HFFc6 (cell line): Measurements from ENCODE around the gene TAAR6. TPM values are rescaled to one million over a fixed set of nuclear protein-coding genes. Genes with fewer than 3 reads are reported as not detected.

ENCODE experiments used
- DNase-seq: peaks from one replicate; pipeline ENCODE4 v3.0.0-alpha.2; 2018
- H3K27ac Mint-ChIP-seq: 2 replicates; pipeline ENCODE4 v1.8.0; 2020; ENCODE audit warnings: mild to moderate bottlenecking, mixed read lengths
- H3K27me3 Mint-ChIP-seq: 2 replicates; pipeline ENCODE4 v1.8.0; 2021; ENCODE audit warnings: mild to moderate bottlenecking, moderate library complexity, mixed read lengths; ENCODE audit not compliant: insufficient read depth
- H3K36me3 Mint-ChIP-seq: 2 replicates; pipeline ENCODE4 v1.8.0; 2021; ENCODE audit warnings: low read depth, mixed read lengths
- H3K4me1 Mint-ChIP-seq: 2 replicates; pipeline ENCODE4 v1.8.0; 2020; ENCODE audit warnings: low read depth, mixed read lengths
- H3K4me3 Mint-ChIP-seq: 2 replicates; pipeline ENCODE4 v1.8.0; 2020; ENCODE audit warnings: mild to moderate bottlenecking, moderate library complexity, mixed read lengths
- H3K9me3 Mint-ChIP-seq: 2 replicates; pipeline ENCODE4 v1.8.0; 2020; ENCODE audit warnings: mild to moderate bottlenecking, mixed read lengths
- CTCF ChIP-seq: fragments of 200-600 bp; sonication (generic); IDR thresholded peaks from 2 replicates; pipeline ENCODE4 v1.5.0; 2021; ENCODE audit warnings: antibody characterized with exemption, mild to moderate bottlenecking
- total RNA-seq, 6 experiments: library from RNA; stranded (reverse); fragmentation: NEBNext Ultra II Directional; extraction: Animal tissue kit (Norgen Biotek cat#: 25700); gene quantifications; 2 replicates in 1 of 6; 3 replicates in 5 of 6; pipeline ENCODE4 v1.2.3, GENCODE V29; 2021

The TAAR6 gene
- total RNA-seq, 6 experiments from 2014 or later, result not detected

DNA sequence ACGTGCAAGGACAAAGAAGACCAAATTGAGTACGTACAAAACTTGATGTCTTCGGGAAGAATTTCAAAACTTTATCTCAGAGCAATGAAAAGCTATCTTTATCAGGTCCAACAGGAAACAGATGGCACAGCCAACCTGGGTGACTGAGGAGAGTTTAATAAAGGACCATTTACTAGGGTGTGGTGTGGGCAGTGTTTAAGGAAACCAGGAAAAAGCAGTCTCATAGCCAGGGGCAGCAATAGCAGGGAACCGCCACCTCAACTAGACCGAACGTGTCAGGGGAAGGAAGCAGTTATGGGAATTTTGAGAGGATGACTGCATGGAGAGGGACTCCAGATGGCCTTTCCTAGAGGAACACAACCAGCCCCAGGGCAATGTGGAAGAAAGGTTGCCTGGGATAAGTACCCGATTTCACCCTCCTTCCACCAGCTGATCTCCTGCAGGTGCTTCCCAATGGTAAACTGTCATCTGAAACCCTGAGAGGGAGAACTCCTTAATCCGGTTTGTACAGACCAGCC, 34.6 kb downstream of the TAAR6 start:
- DNase-seq, result no peak
- H3K36me3 Mint-ChIP-seq, result no peaks in the 10 kb centered on the region
- H3K4me3 Mint-ChIP-seq, result no peak overlapping the region
- no peaks in the 10 kb centered on the region for H3K9me3 Mint-ChIP-seq
- no peaks in the 10 kb centered on the region for H3K4me1 Mint-ChIP-seq
- H3K27me3 Mint-ChIP-seq, result peaks cover 12% of the 10 kb centered on the region; the same call in 1 of the 2 replicates
- TF ChIP-seq CTCF, result no peak
- H3K27ac Mint-ChIP-seq, result no peak overlapping the region

- H3K27ac Mint-ChIP-seq, result no peak overlapping the region
- no peaks in the 10 kb centered on the region for H3K4me1 Mint-ChIP-seq
- DNase-seq, result no peak
- no peaks in the 10 kb centered on the region for H3K9me3 Mint-ChIP-seq
- H3K4me3 Mint-ChIP-seq, result no peak overlapping the region
- peaks cover 14% of the 10 kb centered on the region; the same call in 1 of the 2 replicates for H3K27me3 Mint-ChIP-seq
- no peaks in the 10 kb centered on the region for H3K36me3 Mint-ChIP-seq
- no peak for TF ChIP-seq CTCF
Measured at GRCh38 chr6:132607544-132608233, 37.6 kb downstream of the TAAR6 start.

DNA sequence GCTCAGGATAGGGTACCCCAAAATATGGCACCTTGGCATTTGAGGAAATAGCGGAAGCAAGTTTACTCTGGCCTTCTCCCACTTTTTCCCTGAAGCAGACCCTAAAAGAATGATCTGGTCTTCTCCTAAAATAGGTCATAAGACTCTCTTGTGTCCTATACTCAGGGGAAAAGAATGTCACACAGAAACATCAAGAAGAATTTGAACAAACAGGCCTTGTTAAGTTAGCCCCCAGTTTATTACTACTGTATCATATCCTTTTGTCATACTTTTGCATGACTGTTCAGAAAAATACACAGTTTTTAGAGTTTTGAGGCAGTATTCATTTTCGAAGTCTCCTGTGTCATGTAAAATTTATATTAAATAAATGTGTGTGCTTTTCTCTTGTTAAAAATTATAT, 41.5 kb downstream of the TAAR6 start:
- Mint-ChIP-seq H3K27me3 (peaks cover 16% of the 10 kb centered on the region; the same call in 1 of the 2 replicates), H3K4me3 (no peak overlapping the region), H3K9me3 (no peaks in the 10 kb centered on the region), H3K27ac (no peak overlapping the region), H3K4me1 (no peaks in the 10 kb centered on the region), H3K36me3 (no peaks in the 10 kb centered on the region)
- DNase-seq, result no peak
- no peak for TF ChIP-seq CTCF

GRCh38 chr6:132612449-132613108, 42.5 kb downstream of the TAAR6 start:
- no peak for DNase-seq
- Mint-ChIP-seq H3K27ac (no peak overlapping the region), H3K36me3 (no peaks in the 10 kb centered on the region)

GRCh38 chr6:132614554-132614953, 44.4 kb downstream of the TAAR6 start:
- Mint-ChIP-seq H3K27me3 (peaks cover 14% of the 10 kb centered on the region; the same call in 1 of the 2 replicates), H3K4me1 (no peaks in the 10 kb centered on the region), H3K36me3 (no peaks in the 10 kb centered on the region), H3K4me3 (no peak overlapping the region), H3K27ac (no peak overlapping the region), H3K9me3 (no peaks in the 10 kb centered on the region)
- DNase-seq, result no peak
- no peak for TF ChIP-seq CTCF

More at GRCh38 chr6:132612449-132613108, 42.5 kb downstream of the TAAR6 start:
- no peak for TF ChIP-seq CTCF
- Mint-ChIP-seq H3K9me3 (no peaks in the 10 kb centered on the region), H3K4me3 (no peak overlapping the region), H3K4me1 (no peaks in the 10 kb centered on the region), H3K27me3 (peaks cover 19% of the 10 kb centered on the region; the same call in 1 of the 2 replicates)
